H1 (cell line): Measurements from ENCODE around the gene PCTP.

ENCODE experiments used
- ASH2L ChIP-seq: fragments of 200-600, 300-600 bp; sonication (generic); IDR thresholded peaks from one replicate; pipeline ENCODE4 v1.7.1; 2017; ENCODE audit warnings: low read length
- ATF3 ChIP-seq: IDR thresholded peaks from 2 replicates; pipeline ENCODE4 v1.6.1; 2011; ENCODE audit warnings: low read depth, mild to moderate bottlenecking, low read length; ENCODE audit not compliant: insufficient read depth
- CBX5 ChIP-seq: fragments of 300-800, 300-1000 bp; sonication (generic); IDR thresholded peaks from 2 replicates; pipeline ENCODE4 v1.7.1; 2016; ENCODE audit warnings: antibody characterized with exemption, low read length, low read depth
- CHD2 ChIP-seq: IDR thresholded peaks from 2 replicates; pipeline ENCODE4 v1.6.1; 2012; ENCODE audit warnings: low read length, improper control_type of control experiment
- CREB1 ChIP-seq: IDR thresholded peaks from 2 replicates; pipeline ENCODE4 v1.6.1; 2012; ENCODE audit warnings: inconsistent platforms
- CTCF ChIP-seq, 3 experiments: IDR thresholded peaks; 1 replicate in 2 of 3; 2 replicates in 1 of 3; pipeline versions ENCODE4 v1.5.1 to v1.6.1; 2011; ENCODE audit warnings: low read length in 3 of 3, mild to moderate bottlenecking in 3 of 3, inconsistent platforms in 2 of 3, low read depth in 1 of 3, moderate library complexity in 1 of 3; ENCODE audit not compliant: insufficient read depth in 1 of 3; ENCODE audit errors: control extremely low read depth in 1 of 3
- EP300 ChIP-seq, 2 experiments: IDR thresholded peaks; 1 replicate in 1 of 2; 2 replicates in 1 of 2; pipeline ENCODE4 v1.6.1; 2011 to 2012; ENCODE audit warnings: low read depth in 2 of 2, low read length in 2 of 2, mild to moderate bottlenecking in 2 of 2, borderline replicate concordance in 1 of 2, inconsistent platforms in 1 of 2, moderate library complexity in 1 of 2
- HDAC2 ChIP-seq, 2 experiments: fragments of 300-600 bp in 1 of 2; sonication (generic) in 1 of 2; IDR thresholded peaks; 2 replicates each; pipeline ENCODE4 v1.6.1; 2011 to 2012; ENCODE audit warnings: low read depth in 2 of 2, low read length in 2 of 2, mild to moderate bottlenecking in 2 of 2, moderate library complexity in 2 of 2, borderline replicate concordance in 1 of 2, inconsistent platforms in 1 of 2
- KDM5A ChIP-seq: fragments of 200-600 bp; IDR thresholded peaks from 2 replicates; pipeline ENCODE4 v1.7.1; 2012; ENCODE audit warnings: mild to moderate bottlenecking, low read length, inconsistent platforms, mixed read lengths
- MAX ChIP-seq: IDR thresholded peaks from 2 replicates; pipeline ENCODE4 v1.6.1; 2012; ENCODE audit warnings: inconsistent platforms
- POLR2A ChIP-seq, 2 experiments: IDR thresholded peaks; 1 replicate in 1 of 2; 2 replicates in 1 of 2; pipeline ENCODE4 v1.6.1; 2011; ENCODE audit warnings: low read depth in 2 of 2, low read length in 2 of 2, mild to moderate bottlenecking in 2 of 2; ENCODE audit errors: control extremely low read depth in 1 of 2
- POLR2AphosphoS5 ChIP-seq: IDR thresholded peaks from 2 replicates; pipeline ENCODE4 v1.6.1; 2011; ENCODE audit warnings: low read depth, low read length
- RFX5 ChIP-seq: IDR thresholded peaks from 2 replicates; pipeline ENCODE4 v1.6.1; 2011; ENCODE audit warnings: low read depth, low read length, improper control_type of control experiment, borderline replicate concordance
- TCF12 ChIP-seq: IDR thresholded peaks from 2 replicates; pipeline ENCODE4 v1.6.1; 2011; ENCODE audit warnings: low read depth, mild to moderate bottlenecking, low read length

- no peak for TF ChIP-seq CTCF (IDR thresholded peaks at IDR 0.05; ENCODE audit: control extremely low read depth in 1 of 3, insufficient read depth in 1 of 3, low read depth in 1 of 3, low read length in 3 of 3)
- no peak for TF ChIP-seq ATF3
- no peak for TF ChIP-seq HDAC2 (IDR thresholded peaks at IDR 0.05; ENCODE audit: borderline replicate concordance in 1 of 2, low read depth in 2 of 2, low read length in 2 of 2)
- no peak for TF ChIP-seq EP300 (IDR thresholded peaks at IDR 0.05; ENCODE audit: borderline replicate concordance in 1 of 2, low read depth in 2 of 2, low read length in 2 of 2)
- TF ChIP-seq MAX, result no peak
- TF ChIP-seq CHD2, result no peak
- no peak for TF ChIP-seq POLR2A (IDR thresholded peaks at IDR 0.05; ENCODE audit: control extremely low read depth in 1 of 2, low read depth in 2 of 2, low read length in 2 of 2)
- no peak for TF ChIP-seq TCF12
- no peak for TF ChIP-seq RFX5
- no peak for TF ChIP-seq CREB1
- TF ChIP-seq POLR2AphosphoS5, result no peak
- no peak for TF ChIP-seq ASH2L
- no peak for TF ChIP-seq KDM5A
- no peak for TF ChIP-seq CBX5
These were observed 63.5 kb downstream of the PCTP start for GRCh38 chr17:55814377-55814776.
